Neuronal stem cell (in vitro differentiated cells): ENCODE results near the gene CXCL9.
A peak's percentile ranks its signal among the peaks of the same experiment; 100 is the strongest.

Experiments used
- DNase-seq: peaks from one replicate; pipeline ENCODE4 v3.0.0-alpha.2; 2013; ENCODE audit warnings: low spot score
- H2AFZ ChIP-seq: one replicate; pipeline ENCODE4 v1.6.1; 2013; ENCODE audit warnings: mild to moderate bottlenecking, low read length, inconsistent platforms
- H2AK5ac ChIP-seq: 2 replicates; pipeline ENCODE4 v1.6.1; 2013; ENCODE audit warnings: low read depth, mild to moderate bottlenecking, inconsistent platforms, low read length, moderate library complexity, mixed read lengths
- H2BK120ac ChIP-seq: 2 replicates; pipeline ENCODE4 v1.6.1; 2013; ENCODE audit warnings: low read depth, mild to moderate bottlenecking, inconsistent platforms, low read length, moderate library complexity, mixed read lengths
- H2BK12ac ChIP-seq: one replicate; pipeline ENCODE4 v1.6.1; 2013; ENCODE audit warnings: low read length, inconsistent platforms
- H2BK15ac ChIP-seq: 2 replicates; pipeline ENCODE4 v1.6.1; 2013; ENCODE audit warnings: mild to moderate bottlenecking, low read length, inconsistent platforms, mixed read lengths
- H2BK5ac ChIP-seq: one replicate; pipeline ENCODE4 v1.6.1; 2013; ENCODE audit warnings: inconsistent platforms, mild to moderate bottlenecking, low read length, moderate library complexity
- H3K14ac ChIP-seq: one replicate; pipeline ENCODE4 v1.6.1; 2013; ENCODE audit warnings: low read length, inconsistent platforms
- H3K18ac ChIP-seq: 2 replicates; pipeline ENCODE4 v1.6.1; 2013; ENCODE audit warnings: low read length, inconsistent platforms
- H3K23ac ChIP-seq: 2 replicates; pipeline ENCODE4 v1.6.1; 2013; ENCODE audit warnings: low read depth, mild to moderate bottlenecking, mixed read lengths, low read length, inconsistent platforms; ENCODE audit not compliant: poor library complexity
- H3K27ac ChIP-seq: replicated peaks from 3 replicates; pipeline ENCODE4 v1.5.1; 2013; ENCODE audit warnings: low read length, inconsistent platforms
- H3K27me3 ChIP-seq, 3 experiments: 2 replicates each; pipeline ENCODE4 v1.6.1; 2013; ENCODE audit warnings: low read length in 3 of 3, mild to moderate bottlenecking in 2 of 3, inconsistent platforms in 1 of 3, low read depth in 1 of 3, mixed read lengths in 1 of 3, moderate library complexity in 1 of 3; ENCODE audit not compliant: control insufficient read depth in 3 of 3, insufficient read depth in 3 of 3
- H3K36me3 ChIP-seq, 2 donors: replicated peaks in 1 of 2; 2 replicates each; pipeline ENCODE4 v1.6.1; 2013; ENCODE audit warnings: low read length in 2 of 2; ENCODE audit not compliant: control insufficient read depth in 2 of 2, insufficient read depth in 2 of 2
- H3K4ac ChIP-seq: 2 replicates; pipeline ENCODE4 v1.6.1; 2013; ENCODE audit warnings: inconsistent platforms, mild to moderate bottlenecking, low read length, moderate library complexity
- H3K4me1 ChIP-seq, 2 donors: 1 replicate in 1 of 2; 2 replicates in 1 of 2; pipeline ENCODE4 v1.6.1; 2013; ENCODE audit warnings: low read length in 2 of 2, low read depth in 1 of 2; ENCODE audit not compliant: control insufficient read depth in 2 of 2, insufficient read depth in 1 of 2
- H3K4me2 ChIP-seq: one replicate; pipeline ENCODE4 v1.6.1; 2013; ENCODE audit warnings: mild to moderate bottlenecking, low read length, inconsistent platforms; ENCODE audit not compliant: insufficient read depth, poor library complexity, severe bottlenecking
- H3K4me3 ChIP-seq, 2 donors: 2 replicates each; pipeline ENCODE4 v1.5.1; 2013; ENCODE audit warnings: low read length in 2 of 2, mild to moderate bottlenecking in 2 of 2, inconsistent platforms in 1 of 2, moderate library complexity in 1 of 2
- H3K79me1 ChIP-seq: one replicate; pipeline ENCODE4 v1.6.1; 2013; ENCODE audit warnings: low read depth, mild to moderate bottlenecking, inconsistent platforms, low read length, moderate library complexity
- H3K9ac ChIP-seq: one replicate; pipeline ENCODE4 v1.6.1; 2013; ENCODE audit warnings: mild to moderate bottlenecking, low read depth, low read length, inconsistent platforms; ENCODE audit not compliant: poor library complexity
- H3K9me3 ChIP-seq, 2 donors: replicated peaks in 1 of 2; 2 replicates each; pipeline versions ENCODE3 to v1.6.1; 2013; ENCODE audit warnings: low read length in 2 of 2, mild to moderate bottlenecking in 2 of 2, inconsistent platforms in 1 of 2, low read depth in 1 of 2, mixed read lengths in 1 of 2, moderate library complexity in 1 of 2; ENCODE audit not compliant: control insufficient read depth in 2 of 2, insufficient read depth in 1 of 2
- H4K8ac ChIP-seq: one replicate; pipeline ENCODE4 v1.6.1; 2013; ENCODE audit warnings: low read depth, mild to moderate bottlenecking, inconsistent platforms, low read length, moderate library complexity
- H4K91ac ChIP-seq: one replicate; pipeline ENCODE4 v1.6.1; 2013; ENCODE audit warnings: low read length, low read depth, mild to moderate bottlenecking, inconsistent platforms; ENCODE audit not compliant: poor library complexity
- WGBS, 2 donors: extraction: QIAGEN DNeasy Blood & Tissue Kit; methylation state at CpG; one replicate each; pipeline ENCODE4 v1.1.7; 2013; ENCODE audit warnings: missing lambda C conversion rate in 2 of 2, mixed read lengths in 1 of 2; ENCODE audit not compliant: insufficient read length in 2 of 2, insufficient replicate concordance in 1 of 2; ENCODE audit errors: extremely low coverage in 2 of 2; 5-methylcytosine and 5-hydroxymethylcytosine counted together

CXCL9 gene

DNA sequence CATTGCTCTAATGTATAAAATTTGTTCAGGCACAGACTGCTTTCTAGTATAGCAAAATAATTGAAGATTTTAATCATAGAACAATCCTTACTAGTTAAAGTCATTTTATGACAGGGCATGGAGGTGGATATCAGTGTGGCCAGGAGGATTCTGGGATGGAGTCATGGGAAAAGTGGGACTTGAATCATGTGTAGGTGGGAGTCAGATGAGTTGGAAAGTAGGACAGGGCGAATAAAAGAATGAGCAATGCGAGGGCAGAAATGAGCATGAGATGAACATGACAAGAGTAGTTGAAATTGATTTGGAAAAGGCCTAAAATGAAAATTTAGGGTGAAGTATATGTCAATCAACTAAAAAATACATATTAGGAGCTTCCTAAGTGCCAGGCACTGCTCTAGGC lies 9.4 kb downstream of the CXCL9 start:
- WGBS, 2 donors: no CpG with 5 or more reads among the region's 2 CpGs
- no peak overlapping the region for H3K27ac ChIP-seq

GRCh38 chr4:75997081-75997480 lies 10.2 kb downstream of the CXCL9 start:
- no peak overlapping the region for H3K9ac ChIP-seq
- H2AK5ac ChIP-seq: no peak overlapping the region
- no peaks in the 10 kb centered on the region for H3K36me3 ChIP-seq
- H3K18ac ChIP-seq: no peak overlapping the region
- H3K9me3 ChIP-seq: no peaks in the 10 kb centered on the region
- no peak overlapping the region for H3K14ac ChIP-seq
- no peak overlapping the region for H2BK15ac ChIP-seq
- no peak overlapping the region for H2BK120ac ChIP-seq
- no peak overlapping the region for H3K23ac ChIP-seq
- H2AFZ ChIP-seq: no peak overlapping the region
- no peaks in the 10 kb centered on the region for H3K79me1 ChIP-seq
- H3K27me3 ChIP-seq: peaks cover 0 to 5% (median 0%) of the 10 kb centered on the region in 3 experiments
- H3K4me2 ChIP-seq: no peak overlapping the region
- DNase-seq: no peak
- H3K4me3 ChIP-seq: no peak overlapping the region
- no CpG with 5 or more reads among the region's 1 CpG for WGBS, 2 donors
- no peak overlapping the region for H3K27ac ChIP-seq
- H4K91ac ChIP-seq: no peak overlapping the region
- H4K8ac ChIP-seq: no peak overlapping the region
- no peak overlapping the region for H3K4ac ChIP-seq
- H2BK5ac ChIP-seq: no peak overlapping the region
- no peak overlapping the region for H2BK12ac ChIP-seq
- H3K4me1 ChIP-seq: no peaks in the 10 kb centered on the region

More for the DNA sequence above, 9.4 kb downstream of the CXCL9 start:
- Histone ChIP-seq H2BK120ac (no peak overlapping the region), H3K4me1 (no peaks in the 10 kb centered on the region), H3K9me3 (no peaks in the 10 kb centered on the region), H3K23ac (no peak overlapping the region), H2BK12ac (no peak overlapping the region), H2AK5ac (no peak overlapping the region), H2AFZ (no peak overlapping the region), H3K4me2 (no peak overlapping the region), H3K9ac (no peak overlapping the region), H3K18ac (no peak overlapping the region), H3K4ac (no peak overlapping the region), H4K91ac (no peak overlapping the region), H3K14ac (no peak overlapping the region), H3K4me3 (no peak overlapping the region), H2BK15ac (no peak overlapping the region), H2BK5ac (no peak overlapping the region), H3K36me3 (no peaks in the 10 kb centered on the region), H4K8ac (no peak overlapping the region), H3K79me1 (no peaks in the 10 kb centered on the region), H3K27me3 (peaks cover 0 to 5% (median 0%) of the 10 kb centered on the region in 3 experiments)
- DNase-seq: no peak

DNA sequence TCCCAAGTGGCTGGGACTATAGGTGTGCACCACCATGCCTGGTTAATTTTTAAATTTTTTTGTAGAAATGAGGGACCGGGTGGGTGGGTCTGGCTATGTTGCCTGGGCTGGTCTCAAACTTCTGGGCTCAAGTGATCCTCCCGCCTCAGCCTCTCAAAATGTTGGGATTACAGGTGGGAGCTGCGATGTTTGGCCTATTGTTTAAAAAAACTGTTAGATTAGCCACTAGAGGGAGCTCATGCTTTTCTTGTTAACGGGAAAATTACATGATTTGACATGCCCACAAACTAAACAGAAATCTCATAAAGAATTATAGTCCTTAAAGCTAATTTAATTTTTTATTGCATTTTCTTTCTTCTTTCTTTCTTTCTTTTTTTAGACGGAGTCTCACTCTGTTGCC lies 11.6 kb downstream of the CXCL9 start:
- WGBS, 2 donors: no CpG with 5 or more reads among the region's 5 CpGs
- Histone ChIP-seq H3K36me3 (no peaks in the 10 kb centered on the region), H2BK120ac (no peak overlapping the region), H3K23ac (no peak overlapping the region), H2BK5ac (no peak overlapping the region), H3K4me2 (no peak overlapping the region), H3K4me1 (no peaks in the 10 kb centered on the region), H3K27me3 (peaks cover 0 to 5% (median 0%) of the 10 kb centered on the region in 3 experiments), H2AFZ (peak overlapping the region; percentile 28), H3K27ac (no peak overlapping the region), H3K18ac (no peak overlapping the region), H2BK12ac (no peak overlapping the region), H3K14ac (no peak overlapping the region), H3K9me3 (no peaks in the 10 kb centered on the region), H2AK5ac (no peak overlapping the region), H3K4ac (no peak overlapping the region), H3K9ac (no peak overlapping the region), H3K4me3 (no peak overlapping the region), H3K79me1 (no peaks in the 10 kb centered on the region), H4K8ac (no peak overlapping the region), H2BK15ac (no peak overlapping the region), H4K91ac (no peak overlapping the region)
- peak; percentile 23 for DNase-seq

DNA sequence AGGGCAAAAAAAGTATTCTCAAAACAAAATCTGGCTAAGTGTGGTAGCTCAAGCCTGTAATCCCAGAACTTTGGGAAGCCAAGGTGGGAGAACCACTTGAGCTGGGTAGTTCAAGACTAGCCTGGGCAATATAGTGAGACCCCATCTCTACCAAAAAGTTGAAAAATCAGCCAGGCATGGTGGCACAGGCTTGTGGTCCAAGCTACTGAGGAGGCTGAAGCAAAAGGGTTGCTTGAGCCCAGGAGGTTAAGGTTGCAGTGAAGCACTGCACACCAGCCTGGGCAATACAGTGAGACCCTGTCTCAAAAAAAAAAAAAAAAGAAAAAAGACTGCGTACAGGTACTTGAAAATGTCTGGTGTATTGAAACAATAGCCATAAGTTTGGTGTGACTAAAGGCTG lies 14.8 kb downstream of the CXCL9 start:
- Histone ChIP-seq H2BK12ac (no peak overlapping the region), H2BK15ac (no peak overlapping the region), H3K27ac (no peak overlapping the region), H4K91ac (no peak overlapping the region), H3K18ac (no peak overlapping the region), H2AFZ (no peak overlapping the region), H3K4me1 (peaks cover 5 to 6% of the 10 kb centered on the region in 2 donors), H2AK5ac (no peak overlapping the region), H3K4me3 (no peak overlapping the region), H3K9me3 (no peaks in the 10 kb centered on the region), H3K27me3 (no peaks in the 10 kb centered on the region), H3K4me2 (no peak overlapping the region), H2BK120ac (no peak overlapping the region), H3K23ac (no peak overlapping the region), H3K79me1 (peaks cover 2% of the 10 kb centered on the region), H3K4ac (no peak overlapping the region), H3K14ac (no peak overlapping the region), H4K8ac (no peak overlapping the region), H2BK5ac (no peak overlapping the region), H3K9ac (no peak overlapping the region), H3K36me3 (peaks cover 0 to 7% of the 10 kb centered on the region in 2 donors)
- no peak for DNase-seq
- no CpG with 5 or more reads among the region's 1 CpG for WGBS, 2 donors
